GM19238 (cell line): ENCODE measurements around the gene ASB3.
A peak's percentile ranks its signal among the peaks of the same experiment; 100 is the strongest.
"Not testable (repeated sequence)": the region's sequence is repeated elsewhere in the genome, so short reads cannot be mapped to it uniquely, and the experiment has no call there.

Source experiments
- DNase-seq: peaks from one replicate; pipeline ENCODE4 v3.0.0; 2011; ENCODE audit warnings: low spot score; ENCODE audit not compliant: insufficient read length

Gene ASB3

DNA sequence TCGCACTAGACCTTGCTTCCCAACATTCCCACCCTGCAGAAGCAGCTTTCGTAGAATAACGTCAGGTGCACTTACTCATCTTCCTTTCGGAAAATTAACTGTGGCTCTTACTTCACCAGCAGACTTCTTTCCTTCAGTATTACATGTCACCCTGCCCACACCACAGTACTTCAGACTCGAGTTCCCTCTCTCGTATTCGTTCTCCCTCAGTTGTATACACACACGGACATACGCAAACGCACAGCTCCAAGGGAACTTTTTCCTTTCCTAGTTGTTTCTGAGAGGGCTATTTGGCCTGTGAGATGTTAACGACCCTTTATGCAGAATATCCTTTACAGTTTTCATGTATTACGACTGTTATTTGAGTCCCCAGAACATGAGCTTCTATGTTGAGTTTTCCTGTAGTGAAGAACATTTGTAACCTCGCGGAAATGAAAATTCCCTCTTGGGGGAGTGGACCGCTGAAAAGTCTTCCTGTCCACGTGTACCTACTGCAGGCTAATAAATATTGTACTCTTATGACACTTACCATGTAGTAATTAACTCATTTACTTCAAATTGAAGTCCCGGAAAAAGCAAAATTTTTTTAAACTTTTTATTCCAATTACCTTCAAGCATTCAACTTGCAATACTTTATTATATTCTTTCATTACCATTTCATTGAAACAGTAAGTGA, 999 bp upstream of the ASB3 start:
- no peak for DNase-seq

DNA sequence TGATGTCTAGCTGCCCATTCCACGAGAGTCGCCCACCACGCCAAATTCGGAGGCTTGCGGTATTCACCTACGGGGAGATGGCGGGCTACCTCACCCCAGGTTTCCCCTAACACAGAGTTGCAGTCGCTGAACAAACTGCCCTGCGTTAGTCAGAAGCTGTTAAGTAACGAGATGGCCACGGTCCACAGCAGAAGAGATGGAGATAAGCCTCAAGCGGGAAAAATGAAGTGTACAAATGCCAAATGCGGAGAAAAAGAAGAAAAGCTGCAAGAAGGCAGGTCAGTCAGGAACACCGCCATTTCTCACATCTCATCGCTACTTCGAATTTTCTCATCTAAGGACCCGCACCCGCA, 425 bp downstream of the ASB3 start:
- DNase-seq: no peak

GRCh38 chr2:53785366-53785765, 1.4 kb downstream of the ASB3 start:
- DNase-seq: no peak

DNA sequence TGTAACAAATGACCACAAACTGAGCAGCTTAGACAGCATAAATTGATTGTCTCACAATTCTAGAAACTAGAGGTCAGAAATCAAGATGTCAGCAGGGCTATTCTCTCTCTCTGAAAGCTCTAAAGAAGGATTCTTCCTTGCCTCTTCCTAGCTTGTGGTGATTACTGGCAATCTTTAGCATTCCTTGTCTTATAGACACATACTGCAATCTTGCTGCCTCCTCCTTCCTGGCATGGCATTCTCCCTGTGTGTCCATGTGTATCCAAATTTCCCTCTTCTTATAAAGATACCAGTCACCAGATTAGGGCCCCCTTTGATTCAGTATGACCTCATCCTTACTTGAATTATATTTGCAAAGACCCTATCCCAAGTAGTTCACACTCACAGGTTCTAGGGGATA, 2.3 kb downstream of the ASB3 start:
- DNase-seq: no peak

DNA sequence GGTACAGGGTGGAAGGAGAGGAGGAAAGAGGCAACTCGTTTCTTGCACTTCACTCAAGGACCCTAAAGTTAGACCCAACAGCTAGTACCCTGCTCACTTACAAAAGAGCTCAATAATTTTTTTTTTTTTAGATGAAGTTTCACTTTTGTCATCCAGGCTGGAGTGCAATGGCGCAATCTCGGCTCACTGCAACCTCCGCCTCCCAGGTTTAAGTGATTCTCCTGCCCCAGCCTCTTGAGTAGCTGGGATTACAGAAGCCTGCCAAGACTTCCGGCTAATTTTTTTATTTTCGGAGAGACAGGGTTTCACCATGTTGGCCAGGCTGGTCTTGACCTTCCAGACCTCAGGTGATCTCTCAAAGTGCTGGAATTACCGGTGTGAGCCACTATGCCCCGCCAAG, 4.1 kb downstream of the ASB3 start:
- DNase-seq: no peak

- DNase-seq: no peak
Measured at GRCh38 chr2:53780056-53780455, 6.7 kb downstream of the ASB3 start.

- DNase-seq: no peak
Measured at GRCh38 chr2:53778536-53779162, 8.1 kb downstream of the ASB3 start.

DNA sequence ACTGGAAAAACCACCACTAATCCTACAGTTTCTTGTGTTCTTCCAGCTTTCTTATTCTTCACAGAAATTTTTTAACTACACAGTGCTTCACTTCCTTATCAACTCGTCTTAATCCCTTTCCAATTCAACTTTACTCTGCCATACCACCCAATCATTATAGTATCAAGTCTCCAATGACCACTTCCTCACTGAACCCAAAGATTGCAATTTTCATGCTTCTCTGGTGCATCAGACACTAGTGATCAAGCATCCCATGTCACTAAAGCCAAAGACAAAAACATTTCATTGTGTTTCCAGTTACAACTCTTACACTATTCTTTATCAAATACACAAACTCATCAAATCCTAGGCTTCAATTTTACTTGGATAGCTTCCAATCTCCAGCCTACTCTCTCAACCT, 9.6 kb downstream of the ASB3 start:
- no peak for DNase-seq

- DNase-seq: no peak
Measured at GRCh38 chr2:53770264-53770663, 16.5 kb downstream of the ASB3 start.

DNA sequence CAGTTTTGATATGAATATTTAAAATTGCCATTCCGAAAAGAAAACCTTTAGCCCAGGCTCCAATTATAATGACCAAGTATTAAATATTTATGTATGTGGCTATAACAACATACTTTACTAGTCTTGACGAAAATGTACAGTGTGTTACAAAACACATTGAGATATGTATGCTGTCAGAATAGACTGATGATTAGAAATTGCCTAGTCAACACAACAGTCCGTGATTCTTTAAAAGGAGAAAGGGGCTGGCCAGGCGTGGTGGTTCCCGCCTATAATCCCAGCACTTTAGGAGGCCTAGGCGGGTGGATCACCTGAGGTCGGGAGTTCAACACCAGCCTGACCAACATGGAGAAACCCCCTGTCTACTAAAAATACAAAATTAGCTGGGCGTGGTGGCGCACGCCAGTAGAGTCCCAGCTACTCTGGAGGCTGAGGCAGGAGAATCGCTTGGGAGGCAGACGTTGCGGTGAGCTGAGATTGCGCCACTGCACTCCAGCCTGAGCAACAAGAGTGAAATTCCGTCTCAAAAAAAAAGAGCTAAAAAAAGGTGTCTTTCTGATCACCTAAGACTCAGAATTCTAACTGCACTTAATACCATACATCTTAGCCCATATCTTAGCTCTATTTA, 17.3 kb downstream of the ASB3 start:
- no peak for DNase-seq

DNA sequence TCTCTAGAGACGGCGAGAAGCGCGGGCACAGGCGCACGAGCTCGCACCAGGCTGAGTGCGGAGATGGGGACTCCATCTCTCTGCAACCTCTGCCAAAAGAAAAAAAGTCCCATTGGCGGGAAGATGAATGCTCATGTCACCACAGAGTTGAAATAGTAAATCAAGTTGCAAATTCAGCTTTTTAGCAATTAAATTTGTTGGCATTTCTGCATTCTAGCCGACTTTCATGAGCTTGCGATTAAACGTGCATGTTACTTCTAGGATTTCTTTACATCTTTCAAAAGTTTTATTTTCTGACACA, 18.6 kb downstream of the ASB3 start:
- DNase-seq: no peak

GRCh38 chr2:53767405-53768241, 19.1 kb downstream of the ASB3 start, which contains the start of gene CHAC2:
Gene CHAC2, plus strand, starts transcription at chr2:53767804. Its CDS starts 83 bp downstream, at chr2:53767887.
- DNase-seq: peak; percentile 72

GRCh38 chr2:53765767-53766166, 21.0 kb downstream of the ASB3 start:
- DNase-seq: no peak

- not testable (repeated sequence) for DNase-seq
Measured at GRCh38 chr2:53757206-53757605, 29.5 kb downstream of the ASB3 start.

GRCh38 chr2:53756644-53757043, 30.1 kb downstream of the ASB3 start:
- no peak for DNase-seq

DNA sequence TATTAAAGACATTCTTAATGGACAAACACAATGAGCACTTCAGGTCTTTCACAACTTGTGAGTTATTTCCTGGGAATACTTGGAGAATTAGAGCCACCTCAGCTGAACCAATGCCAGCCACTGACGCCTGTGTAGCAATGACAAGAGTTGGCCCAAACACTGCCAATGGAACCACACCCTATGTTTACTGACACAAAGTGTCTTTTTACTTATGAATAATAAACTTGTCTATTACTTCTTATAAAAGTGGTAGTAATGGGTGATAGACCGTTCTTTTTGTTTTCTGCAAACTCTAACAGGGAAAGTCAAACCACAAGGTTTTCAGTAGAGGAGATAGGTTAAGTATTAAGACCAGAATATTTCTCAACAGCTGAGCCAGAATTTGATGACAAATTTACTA, 31.6 kb downstream of the ASB3 start:
- no peak for DNase-seq

- no peak for DNase-seq
Measured at GRCh38 chr2:53753041-53753440, 33.7 kb downstream of the ASB3 start.

DNA sequence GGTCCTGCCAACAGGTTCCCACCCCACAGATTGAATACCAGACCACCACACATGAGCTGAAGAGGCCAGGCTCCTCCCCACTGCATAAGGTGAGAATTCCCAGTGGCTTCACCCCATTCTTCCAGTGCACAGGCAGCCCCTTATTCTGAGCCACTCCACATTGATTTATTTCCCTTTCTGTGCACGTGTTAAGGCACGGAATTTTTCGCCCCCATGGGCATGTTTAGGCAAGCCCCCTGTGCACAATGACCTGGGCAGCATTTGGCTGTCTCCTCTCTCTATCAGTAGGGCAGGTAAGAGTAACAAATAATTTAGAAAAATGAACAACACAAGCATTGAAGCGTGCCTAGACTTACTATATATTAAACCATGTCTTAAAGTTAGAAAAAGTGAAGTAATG, 34.4 kb downstream of the ASB3 start:
- no peak for DNase-seq

GRCh38 chr2:53751728-53752127, 35.0 kb downstream of the ASB3 start:
- no peak for DNase-seq

GRCh38 chr2:53750041-53750768, 36.5 kb downstream of the ASB3 start:
- DNase-seq: no peak

- no peak for DNase-seq
Measured at GRCh38 chr2:53744395-53745065, 42.2 kb downstream of the ASB3 start.
